Stomach (tissue), 4 donors: ENCODE results near the gene CELF4.

ENCODE experiments used
- EP300 ChIP-seq: sonication (generic); formaldehyde crosslinking; IDR thresholded peaks from one replicate; pipeline ENCODE4 v1.6.1; 2017; ENCODE audit warnings: antibody characterized with exemption
- POLR2A ChIP-seq, 4 donors: fragments of 450-650 bp; IDR thresholded peaks; one replicate each; pipeline ENCODE4 v1.6.1; 2016; ENCODE audit warnings: antibody characterized with exemption in 4 of 4, control low read depth in 2 of 4, mild to moderate bottlenecking in 1 of 4, moderate library complexity in 1 of 4
- TF ChIP-seq, protein P1 (sequence below), 7 experiments: fragments of 450-650 bp in 4 of 7; fragments of 200-600 bp in 3 of 7; sonication (generic) in 3 of 7; IDR thresholded peaks; one replicate each; pipeline ENCODE4 v1.5.1; 2016 to 2019; ENCODE audit warnings: antibody characterized with exemption in 7 of 7, control low read depth in 2 of 7, mild to moderate bottlenecking in 1 of 7

DNA sequence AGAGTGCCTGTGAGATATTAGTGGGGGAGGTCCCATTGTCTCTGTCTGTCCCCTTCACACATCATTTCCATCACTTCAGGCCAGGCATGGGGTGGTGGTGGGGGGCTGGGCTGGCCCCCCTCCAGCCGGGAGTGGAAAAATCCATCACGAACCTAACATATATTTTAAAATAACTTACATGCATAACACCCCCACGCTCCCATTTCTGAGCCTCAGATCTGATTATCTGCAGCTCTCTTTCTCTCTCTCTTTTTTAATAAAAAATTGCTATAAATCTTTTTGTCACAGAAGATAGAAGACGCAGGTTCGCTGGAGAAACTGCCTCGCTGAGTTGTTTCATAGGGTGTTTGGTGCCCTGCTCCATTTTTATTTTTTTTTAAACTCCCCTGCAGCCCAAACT, 159.8 kb downstream of the CELF4 start:
- TF ChIP-seq, protein P1, sequence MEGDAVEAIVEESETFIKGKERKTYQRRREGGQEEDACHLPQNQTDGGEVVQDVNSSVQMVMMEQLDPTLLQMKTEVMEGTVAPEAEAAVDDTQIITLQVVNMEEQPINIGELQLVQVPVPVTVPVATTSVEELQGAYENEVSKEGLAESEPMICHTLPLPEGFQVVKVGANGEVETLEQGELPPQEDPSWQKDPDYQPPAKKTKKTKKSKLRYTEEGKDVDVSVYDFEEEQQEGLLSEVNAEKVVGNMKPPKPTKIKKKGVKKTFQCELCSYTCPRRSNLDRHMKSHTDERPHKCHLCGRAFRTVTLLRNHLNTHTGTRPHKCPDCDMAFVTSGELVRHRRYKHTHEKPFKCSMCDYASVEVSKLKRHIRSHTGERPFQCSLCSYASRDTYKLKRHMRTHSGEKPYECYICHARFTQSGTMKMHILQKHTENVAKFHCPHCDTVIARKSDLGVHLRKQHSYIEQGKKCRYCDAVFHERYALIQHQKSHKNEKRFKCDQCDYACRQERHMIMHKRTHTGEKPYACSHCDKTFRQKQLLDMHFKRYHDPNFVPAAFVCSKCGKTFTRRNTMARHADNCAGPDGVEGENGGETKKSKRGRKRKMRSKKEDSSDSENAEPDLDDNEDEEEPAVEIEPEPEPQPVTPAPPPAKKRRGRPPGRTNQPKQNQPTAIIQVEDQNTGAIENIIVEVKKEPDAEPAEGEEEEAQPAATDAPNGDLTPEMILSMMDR (IDR thresholded peaks at IDR 0.05): no peak
- TF ChIP-seq POLR2A (IDR thresholded peaks at IDR 0.05) (no peak), EP300 (no peak)
